Stomach (tissue), 9 donors: ENCODE data around the gene CLRN3. TPM values are rescaled to one million over a fixed set of nuclear protein-coding genes. Genes with fewer than 3 reads are reported as not detected.

Experiments
- DNase-seq, 2 donors: peaks; one replicate each; pipeline versions ENCODE4 v3.0.0 to v3.0.0-alpha.2; 2013 to 2019
- H3K27ac ChIP-seq, 5 donors: fragments of 200-600 bp in 4 of 5; sonication (generic) in 4 of 5; one replicate each; pipeline ENCODE4 v1.5.1; 2013 to 2019; ENCODE audit warnings: mild to moderate bottlenecking in 1 of 5, moderate library complexity in 1 of 5
- H3K27me3 ChIP-seq, 3 donors: fragments of 200-600 bp; sonication (generic); one replicate each; pipeline ENCODE4 v1.5.1; 2017 to 2019; ENCODE audit warnings: mixed run types in 1 of 3
- H3K36me3 ChIP-seq, 4 donors: fragments of 200-600 bp; sonication (generic); 1 replicate in 3 of 4; 2 replicates in 1 of 4; pipeline ENCODE4 v1.5.1; 2016 to 2019
- H3K4me1 ChIP-seq, 4 donors: fragments of 200-600 bp; sonication (generic); one replicate each; pipeline ENCODE4 v1.5.1; 2016 to 2019
- H3K4me3 ChIP-seq, 4 donors: fragments of 200-600 bp; sonication (generic) in 3 of 4; one replicate each; pipeline ENCODE4 v1.5.1; 2016 to 2019; ENCODE audit warnings: mild to moderate bottlenecking in 1 of 4
- H3K9me3 ChIP-seq, 4 donors: fragments of 200-600 bp; sonication (generic); one replicate each; pipeline ENCODE4 v1.5.1; 2016 to 2019
- CTCF ChIP-seq, 7 experiments: fragments of 450-650 bp in 4 of 7; fragments of 200-600 bp in 3 of 7; sonication (generic) in 3 of 7; IDR thresholded peaks; one replicate each; pipeline ENCODE4 v1.5.1; 2016 to 2019; ENCODE audit warnings: antibody characterized with exemption in 7 of 7, control low read depth in 2 of 7, mild to moderate bottlenecking in 1 of 7
- EP300 ChIP-seq: sonication (generic); formaldehyde crosslinking; IDR thresholded peaks from one replicate; pipeline ENCODE4 v1.6.1; 2017; ENCODE audit warnings: antibody characterized with exemption
- POLR2A ChIP-seq, 4 donors: fragments of 450-650 bp; IDR thresholded peaks; one replicate each; pipeline ENCODE4 v1.6.1; 2016; ENCODE audit warnings: antibody characterized with exemption in 4 of 4, control low read depth in 2 of 4, mild to moderate bottlenecking in 1 of 4, moderate library complexity in 1 of 4
- POLR2AphosphoS5 ChIP-seq, 3 donors: sonication (generic); formaldehyde crosslinking; IDR thresholded peaks; one replicate each; pipeline ENCODE4 v1.6.1; 2016; ENCODE audit warnings: antibody characterized with exemption in 3 of 3
- WGBS, 5 donors: extraction: QIAGEN DNeasy Blood & Tissue Kit in 3 of 5; methylation state at CpG; one replicate each; pipeline versions ENCODE4 v1.1.5 to v1.1.7; 2013 to 2018; 5-methylcytosine and 5-hydroxymethylcytosine counted together
- intact Hi-C: fragments of 100-400 bp; cut with DNase I; formaldehyde crosslinking; loops from one replicate; pipeline ENCODE4 v1.15.1; 2023; ENCODE audit warnings: low total_unique reads
- polyA plus RNA-seq, 3 donors: library from polyadenylated mRNA; stranded (reverse); fragments of 200-250 nt; gene quantifications; one replicate each; pipeline ENCODE4 v1.2.3, GENCODE V29; 2013
- total RNA-seq, 5 donors: library from RNA; depleted of rRNA; stranded (reverse); fragments of >200 nt; gene quantifications; one replicate each; pipeline versions ENCODE4 v1.1.0 to v1.2.3, GENCODE V29; 2014 to 2016
- donor health status: healthy with polysubstance abuse.
- donor health status: Bipolar disorder and iron deficiency.
- donor health status: healthy.

Gene CLRN3
- total and polyA plus RNA-seq, 8 donors = 0.25 to 15.4 (median 1.7) TPM; not detected in 5

- H3K4me3 ChIP-seq = no peak overlapping the region
Observed at GRCh38 chr10:127908959-127909267, 16.2 kb upstream of the CLRN3 start.

GRCh38 chr10:127908106-127908958, 15.6 kb upstream of the CLRN3 start:
- peak overlapping the region; percentile 12 to 89 (median 80) for H3K27ac ChIP-seq
- no peaks in the 10 kb centered on the region for H3K9me3 ChIP-seq
- TF ChIP-seq CTCF (IDR thresholded peaks at IDR 0.05) (no peak), POLR2AphosphoS5 (IDR thresholded peaks at IDR 0.05) (peak in 1 of 3 donors; percentile 74)
- H3K4me3 ChIP-seq = peak overlapping the region; percentile 68 to 83 (median 75)
- DNase-seq = no peak
- 49 to 61% (median 52%) methylated on average over 13 of the region's 13 CpGs for WGBS, 5 donors
- intact Hi-C loops = loop anchor here (5.0 kb wide), 1 partner anchor 99 kb away; no protein-coding TSS in a partner anchor
- peaks cover 15 to 47% (median 33%) of the 10 kb centered on the region in 4 donors for H3K4me1 ChIP-seq
- no peaks in the 10 kb centered on the region for H3K36me3 ChIP-seq
- peaks cover 0 to 19% (median 0%) of the 10 kb centered on the region in 3 donors for H3K27me3 ChIP-seq

More at GRCh38 chr10:127908959-127909267, 16.2 kb upstream of the CLRN3 start:
- intact Hi-C loops = loop anchor here (5.0 kb wide), 1 partner anchor 98 kb away; no protein-coding TSS in a partner anchor
- Histone ChIP-seq H3K36me3 (no peaks in the 10 kb centered on the region), H3K27me3 (peaks cover 0 to 19% (median 0%) of the 10 kb centered on the region in 3 donors), H3K9me3 (no peaks in the 10 kb centered on the region), H3K4me1 (peaks cover 15 to 47% (median 33%) of the 10 kb centered on the region in 4 donors), H3K27ac (peak overlapping the region in 3 of 5 donors; percentile 20 to 89 (median 80))
- no peak for TF ChIP-seq POLR2A (IDR thresholded peaks at IDR 0.05)
- no peak for TF ChIP-seq EP300
- no peak for TF ChIP-seq POLR2AphosphoS5 (IDR thresholded peaks at IDR 0.05)
- no peak for TF ChIP-seq CTCF (IDR thresholded peaks at IDR 0.05)
- WGBS, 5 donors = 80 to 91% (median 86%) methylated on average over 8 of the region's 8 CpGs
- no peak for DNase-seq

- Histone ChIP-seq H3K36me3 (no peaks in the 10 kb centered on the region), H3K27ac (peak overlapping the region; percentile 80 to 89 (median 81)), H3K27me3 (peaks cover 0 to 19% (median 0%) of the 10 kb centered on the region in 3 donors), H3K4me3 (peak overlapping the region; percentile 68 to 83 (median 75)), H3K9me3 (no peaks in the 10 kb centered on the region), H3K4me1 (peaks cover 15 to 47% (median 31%) of the 10 kb centered on the region in 4 donors)
- WGBS, 5 donors = 0 to 3% (median 3%) methylated on average over 11 to 65 of the region's 65 CpGs
- DNase-seq = peak; percentile 47 to 57
- intact Hi-C loops = loop anchor here (5.0 kb wide), 1 partner anchor 100 kb away; no protein-coding TSS in a partner anchor
- TF ChIP-seq EP300 (no peak), CTCF (IDR thresholded peaks at IDR 0.05) (no peak)
Observed at GRCh38 chr10:127907411-127908105, 14.8 kb upstream of the CLRN3 start.

- intact Hi-C loops = loop anchor here (5.0 kb wide), 1 partner anchor 101 kb away; no protein-coding TSS in a partner anchor
- TF ChIP-seq POLR2A (IDR thresholded peaks at IDR 0.05) (no peak), EP300 (no peak), CTCF (IDR thresholded peaks at IDR 0.05) (peak in 5 of 7 experiments; percentile 49 to 94 (median 77))
Observed at GRCh38 chr10:127906548-127907377, 14.0 kb upstream of the CLRN3 start, which contains the start of gene PTPRE. TSS of gene PTPRE (plus strand) at chr10:127907103. CDS start at chr10:128040882, 133,779 bp downstream.

More at GRCh38 chr10:127906548-127907377, 14.0 kb upstream of the CLRN3 start, which contains the start of gene PTPRE:
- Histone ChIP-seq H3K4me1 (peaks cover 15 to 47% (median 31%) of the 10 kb centered on the region in 4 donors), H3K27me3 (peaks cover 0 to 19% (median 0%) of the 10 kb centered on the region in 3 donors), H3K9me3 (no peaks in the 10 kb centered on the region), H3K27ac (peak within 1 kb of the TSS; percentile 80 to 89 (median 81)), H3K4me3 (peak within 1 kb of the TSS; percentile 68 to 83 (median 75)), H3K36me3 (no peaks in the 10 kb centered on the region)
- 6 to 38% (median 9%) methylated on average over 14 to 78 of the region's 78 CpGs for WGBS, 5 donors
- DNase-seq = peak; percentile 83 to 91
